Loucy (cell line): Measurements from ENCODE around the gene ABCB9.

Experiments
- H2AFZ ChIP-seq: fragments of 200-600 bp; sonication (generic); 2 replicates; pipeline ENCODE4 v1.6.0; 2016; ENCODE audit warnings: antibody characterized with exemption, mild to moderate bottlenecking, low read length, moderate library complexity
- H3F3A ChIP-seq: fragments of 200-600 bp; 2 replicates; pipeline ENCODE4 v1.6.0; 2016; ENCODE audit warnings: antibody characterized with exemption, low read depth, mild to moderate bottlenecking
- H3K27me3 ChIP-seq: fragments of 200-600 bp; sonication (generic); 2 replicates; pipeline ENCODE4 v1.6.1; 2014; ENCODE audit warnings: low read length, mild to moderate bottlenecking; ENCODE audit not compliant: insufficient read depth, poor library complexity, severe bottlenecking
- H3K36me3 ChIP-seq: fragments of 200-600 bp; sonication (generic); 2 replicates; pipeline ENCODE4 v1.6.1; 2016; ENCODE audit warnings: low read length; ENCODE audit not compliant: insufficient read depth
- H3K4me1 ChIP-seq: fragments of 200-600 bp; sonication (generic); 2 replicates; pipeline ENCODE4 v1.5.1; 2014; ENCODE audit warnings: low read length, mild to moderate bottlenecking; ENCODE audit not compliant: insufficient read depth, poor library complexity, severe bottlenecking
- H3K4me2 ChIP-seq: fragments of 200-600 bp; sonication (generic); 2 replicates; pipeline ENCODE4 v1.6.0; 2014; ENCODE audit warnings: antibody characterized with exemption, low read length, low read depth, mild to moderate bottlenecking; ENCODE audit not compliant: poor library complexity, severe bottlenecking
- H3K4me3 ChIP-seq: fragments of 200-600 bp; sonication (generic); 2 replicates; pipeline ENCODE4 v1.5.1; 2014; ENCODE audit warnings: low read length, mild to moderate bottlenecking, mixed read lengths; ENCODE audit not compliant: poor library complexity, severe bottlenecking
- H3K79me2 ChIP-seq: fragments of 200-600 bp; sonication (generic); 2 replicates; pipeline ENCODE4 v1.6.1; 2014; ENCODE audit warnings: low read length; ENCODE audit not compliant: insufficient read depth
- H3K9ac ChIP-seq: fragments of 200-600 bp; sonication (generic); 2 replicates; pipeline ENCODE4 v1.6.0; 2014; ENCODE audit warnings: mild to moderate bottlenecking, low read depth, low read length, moderate library complexity; ENCODE audit not compliant: poor library complexity, severe bottlenecking
- H3K9me2 ChIP-seq: fragments of 200-600 bp; sonication (generic); replicated peaks from 2 replicates; pipeline ENCODE4 v1.6.1; 2016; ENCODE audit warnings: low read depth, low read length, mixed read lengths
- H3K9me3 ChIP-seq: fragments of 200-600 bp; sonication (generic); 2 replicates; pipeline ENCODE4 v1.6.1; 2014; ENCODE audit warnings: mild to moderate bottlenecking, antibody characterized with exemption, low read length, low read depth; ENCODE audit not compliant: insufficient read depth
- H4K20me1 ChIP-seq: fragments of 200-600 bp; sonication (generic); 2 replicates; pipeline ENCODE4 v1.6.0; 2014; ENCODE audit warnings: antibody characterized with exemption, low read length, mild to moderate bottlenecking; ENCODE audit not compliant: insufficient read depth, poor library complexity, severe bottlenecking
- CTCF ChIP-seq: fragments of 200-600 bp; sonication (generic); conservative IDR thresholded peaks from 2 replicates; pipeline ENCODE4 v1.5.1; 2014; ENCODE audit warnings: mild to moderate bottlenecking, antibody characterized with exemption, low read length
- EZH2phosphoT487 ChIP-seq: fragments of 200-600 bp; IDR thresholded peaks from 2 replicates; pipeline ENCODE4 v1.6.1; 2018; ENCODE audit warnings: antibody characterized with exemption, mild to moderate bottlenecking, moderate library complexity, borderline replicate concordance

Gene ABCB9

GRCh38 chr12:122927756-122928403 lies 38.4 kb downstream of the ABCB9 start:
- Histone ChIP-seq H3K9me2 (no peaks in the 10 kb centered on the region), H3K9me3 (no peaks in the 10 kb centered on the region), H3K9ac (no peak overlapping the region), H3K36me3 (no peaks in the 10 kb centered on the region), H3K4me1 (peaks cover 7% of the 10 kb centered on the region), H3F3A (no peaks in the 10 kb centered on the region), H3K79me2 (no peaks in the 10 kb centered on the region), H3K4me2 (no peak overlapping the region), H3K27me3 (no peaks in the 10 kb centered on the region), H2AFZ (no peak overlapping the region), H3K4me3 (no peak overlapping the region), H4K20me1 (no peaks in the 10 kb centered on the region)
- TF ChIP-seq CTCF: no peak
- TF ChIP-seq EZH2phosphoT487: no peak

- Histone ChIP-seq H3K9ac (no peak overlapping the region), H3K4me2 (no peak overlapping the region), H4K20me1 (no peaks in the 10 kb centered on the region), H3K27me3 (no peaks in the 10 kb centered on the region), H3K4me1 (no peaks in the 10 kb centered on the region), H3K79me2 (no peaks in the 10 kb centered on the region), H3K9me3 (no peaks in the 10 kb centered on the region), H2AFZ (no peak overlapping the region), H3K36me3 (no peaks in the 10 kb centered on the region), H3K4me3 (no peak overlapping the region), H3F3A (no peaks in the 10 kb centered on the region), H3K9me2 (no peaks in the 10 kb centered on the region)
- TF ChIP-seq CTCF: no peak
- TF ChIP-seq EZH2phosphoT487: no peak
Measured at GRCh38 chr12:122921917-122922316, 44.3 kb downstream of the ABCB9 start.

GRCh38 chr12:122920687-122921086 lies 45.6 kb downstream of the ABCB9 start:
- Histone ChIP-seq H3F3A (no peaks in the 10 kb centered on the region), H3K9ac (no peak overlapping the region), H4K20me1 (no peaks in the 10 kb centered on the region), H3K4me1 (no peaks in the 10 kb centered on the region), H2AFZ (no peak overlapping the region), H3K36me3 (no peaks in the 10 kb centered on the region), H3K27me3 (no peaks in the 10 kb centered on the region), H3K4me2 (no peak overlapping the region), H3K79me2 (no peaks in the 10 kb centered on the region), H3K9me3 (no peaks in the 10 kb centered on the region), H3K9me2 (no peaks in the 10 kb centered on the region), H3K4me3 (no peak overlapping the region)
- no peak for TF ChIP-seq EZH2phosphoT487
- no peak for TF ChIP-seq CTCF
